LoVo (cell line): ENCODE data around the gene SCN3B.

ENCODE experiments used
- DNase-seq: peaks from one replicate; pipeline ENCODE4 v3.0.0-alpha.2; 2016; ENCODE audit warnings: low spot score

The SCN3B gene

DNA sequence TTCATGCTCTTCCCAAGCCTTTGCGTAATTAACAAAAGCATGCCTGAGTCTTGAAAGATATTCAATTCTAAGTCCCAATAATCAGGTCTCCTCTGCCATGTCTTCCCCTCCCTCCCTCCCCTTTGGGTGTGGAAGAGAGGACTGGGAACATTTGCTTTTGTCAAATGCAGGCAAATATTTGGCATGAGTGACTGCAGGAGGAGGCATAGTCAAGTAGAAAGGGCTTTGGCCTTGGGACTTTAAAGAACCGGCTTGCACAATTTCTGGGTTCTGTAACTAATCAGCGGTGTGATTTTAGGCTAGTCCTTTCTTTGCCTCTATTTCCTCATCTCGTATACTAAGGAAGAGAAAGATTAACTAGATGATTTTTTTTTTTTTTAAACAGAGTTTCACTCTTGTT is 59.5 kb downstream of the SCN3B start:
- DNase-seq, result no peak

DNA sequence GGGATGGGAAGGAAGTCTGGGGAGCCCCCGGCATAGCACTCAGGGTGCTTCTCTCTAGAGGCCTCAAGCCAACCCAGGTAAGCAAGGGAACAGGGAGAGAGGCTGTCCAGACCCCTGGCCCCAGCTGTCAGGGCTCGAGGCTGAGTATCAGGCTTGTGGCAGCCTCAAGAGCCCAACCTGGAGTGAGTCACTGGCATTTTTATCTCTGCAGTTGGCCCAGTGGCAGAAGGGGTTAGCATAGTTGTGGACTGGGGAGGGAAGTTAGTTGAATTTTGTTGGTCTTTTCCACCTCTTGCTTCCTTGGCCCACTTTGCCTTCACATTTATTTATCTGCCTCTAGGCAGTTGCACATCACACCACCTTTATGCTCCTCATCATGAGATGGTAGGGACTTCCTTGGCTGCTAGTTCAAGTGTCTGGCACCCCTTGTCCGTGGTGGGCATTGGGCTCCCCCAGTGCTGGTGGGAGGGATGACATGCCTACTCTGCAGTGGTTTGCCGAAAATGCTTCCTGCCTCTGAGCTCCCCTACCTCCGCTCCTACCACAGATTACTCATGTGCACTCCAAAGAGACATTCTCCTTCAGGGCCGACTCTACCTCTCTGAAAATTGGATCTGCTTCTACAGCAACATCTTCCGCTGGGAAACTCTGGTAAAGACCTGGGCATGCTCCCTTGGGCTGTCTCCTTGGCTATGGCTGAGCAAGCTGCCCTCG is 60.1 kb downstream of the SCN3B start:
- no peak for DNase-seq

DNA sequence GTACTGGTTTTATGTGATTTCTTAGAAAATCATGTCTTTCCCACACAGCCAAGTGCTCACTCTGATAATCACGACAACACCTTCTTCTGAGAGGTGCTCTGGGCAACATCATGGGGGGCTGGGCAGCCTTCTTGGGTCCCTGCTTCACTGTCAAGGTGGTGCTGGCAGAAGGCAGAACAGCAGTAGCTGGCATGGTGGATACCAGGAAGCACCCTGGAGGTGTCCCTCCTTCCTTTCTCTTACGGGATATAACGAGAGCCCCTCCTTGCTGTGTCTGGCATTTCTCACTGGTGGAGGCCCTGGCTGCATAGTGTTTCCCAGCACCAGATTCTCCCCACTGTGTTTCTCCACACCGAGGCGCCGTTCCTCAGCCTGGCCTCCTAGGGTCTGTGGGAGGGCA is 60.9 kb downstream of the SCN3B start:
- no peak for DNase-seq

DNA sequence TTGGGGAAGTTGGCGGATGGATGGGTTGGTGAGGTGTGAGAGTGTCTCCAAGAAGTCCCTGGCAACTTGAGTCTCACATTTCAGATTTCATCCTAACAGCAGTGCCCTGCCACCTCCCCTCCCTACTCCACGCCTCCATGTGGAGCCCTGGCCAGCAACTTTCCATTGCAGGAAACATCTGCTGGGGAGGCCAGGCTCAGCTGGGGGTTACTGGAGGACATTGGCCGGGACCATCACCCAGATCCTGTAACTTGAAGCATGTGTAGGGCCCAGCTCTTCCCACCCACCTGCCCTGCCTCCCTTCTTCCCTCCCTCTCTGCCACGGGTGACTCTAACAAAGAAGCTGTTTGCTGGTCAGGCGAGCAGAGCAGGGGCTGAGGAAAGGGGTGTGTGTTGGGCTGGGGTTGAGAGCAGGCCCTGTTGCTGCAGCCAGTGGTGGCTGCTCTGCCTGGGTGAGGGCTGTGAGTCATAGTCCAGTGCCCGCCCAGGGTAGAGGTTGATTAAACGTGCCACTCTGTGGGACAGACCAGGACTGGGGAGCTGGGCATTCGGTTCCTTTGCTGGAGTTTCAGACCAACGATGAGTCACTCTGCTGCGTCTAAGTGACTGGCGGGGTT is 64.0 kb downstream of the SCN3B start:
- DNase-seq, result peak; percentile 60

DNA sequence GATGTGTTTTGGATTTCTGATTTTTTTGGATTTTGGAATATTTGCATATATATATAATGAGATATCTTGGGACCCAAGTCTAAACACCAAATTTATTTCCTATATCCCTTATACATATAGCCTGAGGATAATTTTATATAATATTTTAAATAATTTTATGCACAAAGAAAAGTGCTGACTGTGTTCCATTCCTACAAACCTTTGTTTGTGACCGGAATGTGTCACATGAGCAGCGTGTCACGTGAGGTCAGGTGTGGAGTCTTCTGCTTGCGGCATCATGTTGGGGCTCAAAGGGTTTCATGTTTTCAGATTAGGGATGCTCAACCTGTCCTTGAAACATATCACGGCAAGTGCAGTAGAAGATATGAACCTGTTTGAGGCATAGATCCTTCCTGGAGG is 65.6 kb downstream of the SCN3B start:
- DNase-seq, result no peak

DNA sequence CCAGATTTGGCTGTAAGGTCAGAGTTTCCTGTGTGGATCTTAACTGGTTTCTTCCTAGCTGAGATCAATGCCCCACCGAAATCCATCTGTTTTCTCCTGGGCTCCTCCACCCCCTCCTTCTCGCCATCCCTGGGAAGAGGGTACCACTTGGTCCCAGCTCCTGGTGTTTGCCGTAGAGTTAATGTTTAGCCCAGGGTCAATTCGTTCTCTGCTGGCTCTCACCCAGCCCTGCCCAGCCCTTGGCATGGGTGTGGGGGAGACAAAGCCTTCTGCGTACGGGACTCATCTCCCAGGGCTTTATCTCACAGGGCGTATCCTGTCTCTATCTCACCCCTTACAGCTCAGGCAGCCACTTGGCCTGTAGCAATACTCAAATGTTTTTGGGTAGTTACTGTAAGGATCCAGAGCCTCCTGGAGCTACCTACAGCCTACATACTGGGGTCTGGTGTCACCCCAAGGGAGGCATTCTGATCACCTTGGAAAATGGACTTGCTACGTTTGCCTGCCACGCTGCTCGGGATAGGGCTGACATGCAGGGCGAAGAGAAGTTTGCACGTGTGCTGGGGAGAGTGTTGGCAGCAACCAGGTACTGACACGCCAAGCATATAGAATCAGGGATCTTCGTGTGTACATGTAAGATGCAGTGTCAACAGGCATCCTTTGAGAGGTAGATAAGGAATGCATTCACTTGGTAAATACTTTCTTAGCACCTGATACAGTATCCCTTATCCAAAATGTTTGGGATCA is 66.1 kb downstream of the SCN3B start:
- peak; percentile 63 for DNase-seq

DNA sequence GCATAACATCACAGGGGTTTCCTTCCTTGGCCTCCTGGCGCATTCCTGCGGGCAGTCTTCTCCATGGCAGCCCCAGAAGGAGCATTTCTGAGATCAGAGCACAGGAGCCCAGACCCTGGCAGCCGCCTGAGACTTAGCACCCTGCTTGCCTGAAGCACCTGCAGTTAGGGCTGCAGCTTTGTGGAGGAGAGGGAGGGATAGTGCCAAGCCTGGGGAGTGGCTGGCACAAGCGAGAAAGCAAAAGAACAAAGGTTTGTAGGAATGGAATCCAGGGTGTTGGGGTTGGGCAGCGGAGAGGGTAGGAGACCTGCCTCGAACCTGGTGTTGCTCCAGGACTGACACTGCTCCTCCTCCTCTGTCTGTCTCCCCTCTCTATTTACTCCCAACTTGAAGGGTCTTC is 66.9 kb downstream of the SCN3B start:
- DNase-seq, result no peak

DNA sequence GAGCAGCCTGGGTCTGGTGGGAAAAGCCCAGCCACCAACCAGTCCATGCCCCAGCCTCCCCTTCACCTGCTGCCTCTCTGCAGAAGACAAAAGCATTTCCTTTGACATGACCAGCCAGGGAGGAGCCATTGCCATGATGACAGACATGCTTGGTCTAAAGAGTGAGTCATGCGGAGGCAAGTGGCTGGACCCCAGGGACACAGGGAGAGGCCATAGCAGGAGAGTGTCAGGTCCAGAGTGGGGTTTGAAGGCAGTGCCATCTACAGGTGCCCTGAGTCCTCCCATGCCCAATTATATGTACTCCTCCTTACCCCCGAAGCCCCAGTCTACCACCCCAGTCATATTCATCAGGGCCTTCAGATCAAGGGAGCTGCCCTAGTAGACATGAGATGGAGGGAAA is 67.4 kb downstream of the SCN3B start:
- DNase-seq, result peak; percentile 9

DNA sequence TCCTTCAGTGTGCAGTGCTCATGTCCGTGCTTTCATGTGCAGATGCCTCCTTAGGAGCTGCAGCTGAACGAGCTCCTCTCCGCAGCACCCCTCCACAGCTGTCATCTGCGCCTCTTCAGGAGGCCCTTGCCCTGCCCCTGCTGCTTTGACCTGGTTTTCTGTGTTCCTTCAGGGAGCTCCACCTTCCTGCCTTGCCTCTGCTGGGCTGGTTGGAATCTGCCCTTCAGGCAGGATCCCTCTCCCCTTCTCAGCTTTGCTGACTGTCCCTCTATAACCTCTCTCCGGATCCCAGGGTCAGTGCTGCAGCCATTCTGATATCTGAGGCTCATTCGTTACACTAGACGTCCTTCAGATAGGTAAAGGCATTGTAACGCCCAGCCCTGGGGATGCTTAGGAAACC is 67.9 kb downstream of the SCN3B start:
- no peak for DNase-seq

DNA sequence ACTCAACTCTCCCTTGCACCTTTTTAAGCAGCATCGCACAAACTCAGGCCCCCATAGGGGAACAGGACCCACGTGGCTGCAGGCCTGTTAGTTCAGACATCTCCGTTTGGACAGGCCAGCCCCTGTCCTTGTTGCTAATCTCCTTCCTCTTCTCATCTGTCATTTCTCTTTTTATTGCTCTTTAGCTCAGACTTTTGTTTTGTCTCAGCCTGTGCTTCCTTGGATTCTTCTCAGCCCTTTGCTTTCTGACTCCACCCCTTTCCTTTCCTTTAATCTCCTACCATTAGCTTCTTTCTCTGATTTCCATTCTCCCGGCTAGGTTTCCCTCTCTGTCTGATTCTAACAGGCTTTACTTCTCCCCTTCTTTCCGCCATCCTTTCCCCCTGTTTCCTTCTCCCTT is 68.7 kb downstream of the SCN3B start:
- no peak for DNase-seq

DNA sequence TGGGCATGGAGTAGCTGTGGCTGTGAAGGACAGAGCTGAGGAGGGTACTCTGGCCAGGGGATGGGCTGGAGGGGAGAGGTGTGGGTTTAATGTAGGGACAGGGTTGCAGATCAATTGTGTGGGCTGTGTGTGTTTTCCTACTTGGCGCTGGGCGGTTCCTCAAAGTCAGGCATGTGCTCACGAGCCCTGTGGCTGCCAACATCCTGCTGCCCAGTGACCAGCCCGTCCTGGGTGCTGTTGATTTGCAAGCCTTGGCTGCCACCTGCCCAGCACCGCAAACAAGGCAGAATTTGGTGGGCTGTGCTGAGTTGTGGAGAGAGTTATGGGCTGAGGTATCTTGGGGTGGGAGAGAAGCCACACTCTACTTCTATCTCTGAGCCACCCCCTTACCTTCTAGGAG is 69.2 kb downstream of the SCN3B start:
- DNase-seq, result no peak

DNA sequence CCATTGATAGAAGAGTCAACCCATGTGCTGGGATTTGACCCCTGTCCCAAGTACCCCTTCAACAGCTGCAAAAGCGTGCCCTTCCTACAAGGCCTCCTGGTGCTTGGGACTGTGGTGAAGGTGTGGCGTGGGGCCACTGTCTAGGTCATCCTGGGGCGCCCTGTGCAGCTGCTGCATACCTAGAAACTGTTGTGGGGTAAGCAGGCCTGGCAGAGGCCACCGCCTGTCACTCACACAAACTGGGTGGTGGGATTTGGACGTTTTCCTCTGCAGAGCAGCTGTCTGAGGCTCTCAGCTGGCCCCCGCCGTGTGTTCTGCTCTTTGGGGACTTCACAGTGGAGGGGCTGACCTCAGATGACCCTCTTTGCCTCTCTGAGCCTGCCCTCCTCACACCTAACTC is 69.7 kb downstream of the SCN3B start:
- DNase-seq, result no peak

DNA sequence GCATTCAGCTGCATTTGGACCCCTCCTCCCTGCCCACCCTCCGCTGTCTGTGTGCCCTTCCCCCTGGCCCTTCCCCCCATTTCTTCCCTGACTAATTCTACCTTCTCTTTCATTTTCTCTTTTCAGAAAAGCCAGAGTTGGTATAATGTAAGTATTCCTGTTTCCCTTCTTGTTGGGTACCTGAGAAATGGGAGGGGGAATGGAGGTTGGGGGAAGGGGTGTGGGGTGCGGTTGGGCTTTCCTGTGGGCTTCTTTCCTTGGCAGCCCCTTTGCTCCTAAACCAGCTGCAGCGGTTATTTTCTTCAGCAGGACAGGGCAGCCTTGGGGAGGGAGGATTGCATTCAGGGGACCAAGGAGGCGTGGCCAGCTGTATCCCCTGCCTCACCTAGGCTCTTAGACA is 70.2 kb downstream of the SCN3B start:
- DNase-seq, result no peak

DNA sequence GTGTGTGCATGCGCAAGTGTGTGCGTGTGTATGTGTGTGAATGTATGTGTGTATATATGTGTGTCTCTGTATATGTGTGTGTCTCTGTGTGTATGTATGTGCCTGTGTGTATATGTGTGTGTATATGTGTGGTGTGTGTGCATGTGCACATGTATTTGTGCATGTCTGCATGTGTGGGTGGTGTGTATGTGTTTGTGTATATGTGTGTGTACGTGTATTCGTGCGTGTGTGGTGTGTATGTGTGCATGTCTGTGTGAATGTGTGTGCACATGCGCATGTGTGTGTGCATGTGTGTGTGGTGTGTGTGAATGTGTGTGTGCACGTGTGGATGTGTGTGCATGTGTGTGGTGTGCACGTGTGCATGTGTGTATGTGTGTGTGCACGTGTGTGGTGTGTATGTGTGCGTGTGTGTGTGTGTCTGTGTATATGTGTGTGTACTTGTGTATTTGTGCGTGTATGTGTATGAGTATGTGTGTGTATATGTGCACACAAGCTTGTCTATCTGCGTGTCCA is 71.4 kb downstream of the SCN3B start:
- DNase-seq, result no peak

DNA sequence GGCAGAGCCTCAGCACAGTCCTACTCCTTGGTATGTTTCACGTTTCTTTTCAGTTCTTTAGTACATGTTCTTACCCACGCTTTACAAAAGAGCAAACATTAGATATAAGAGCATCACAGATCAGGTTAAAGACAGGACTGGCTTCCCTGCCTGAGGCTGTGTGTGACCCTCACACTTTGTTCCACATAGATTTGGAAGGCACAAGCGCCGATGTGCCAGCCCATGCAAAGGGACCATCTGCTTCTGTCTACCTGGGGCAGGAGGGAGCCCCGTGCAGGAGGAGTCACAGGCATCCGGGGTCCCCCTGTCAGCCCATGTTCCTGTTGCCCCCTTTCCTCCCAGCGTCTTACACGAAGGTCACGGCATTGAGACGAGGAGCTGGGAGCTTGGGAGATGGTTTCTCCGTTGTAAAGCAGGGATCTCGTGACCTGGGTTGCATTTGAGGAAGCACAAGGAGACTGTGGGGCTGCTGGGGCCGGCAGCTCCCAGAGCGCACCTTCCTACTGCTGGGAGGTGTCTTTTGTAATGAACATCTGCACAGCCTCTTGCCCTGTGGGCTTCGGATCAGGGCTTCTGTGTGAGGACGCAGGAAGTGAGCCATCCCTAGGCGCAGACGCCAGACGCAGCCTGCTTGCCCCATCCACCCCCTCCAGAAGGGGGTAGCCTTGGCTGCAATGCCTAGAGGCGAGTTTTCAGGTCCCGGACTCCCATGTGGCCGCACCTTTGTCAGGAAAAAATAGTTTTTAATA is 72.6 kb downstream of the SCN3B start:
- no peak for DNase-seq

DNA sequence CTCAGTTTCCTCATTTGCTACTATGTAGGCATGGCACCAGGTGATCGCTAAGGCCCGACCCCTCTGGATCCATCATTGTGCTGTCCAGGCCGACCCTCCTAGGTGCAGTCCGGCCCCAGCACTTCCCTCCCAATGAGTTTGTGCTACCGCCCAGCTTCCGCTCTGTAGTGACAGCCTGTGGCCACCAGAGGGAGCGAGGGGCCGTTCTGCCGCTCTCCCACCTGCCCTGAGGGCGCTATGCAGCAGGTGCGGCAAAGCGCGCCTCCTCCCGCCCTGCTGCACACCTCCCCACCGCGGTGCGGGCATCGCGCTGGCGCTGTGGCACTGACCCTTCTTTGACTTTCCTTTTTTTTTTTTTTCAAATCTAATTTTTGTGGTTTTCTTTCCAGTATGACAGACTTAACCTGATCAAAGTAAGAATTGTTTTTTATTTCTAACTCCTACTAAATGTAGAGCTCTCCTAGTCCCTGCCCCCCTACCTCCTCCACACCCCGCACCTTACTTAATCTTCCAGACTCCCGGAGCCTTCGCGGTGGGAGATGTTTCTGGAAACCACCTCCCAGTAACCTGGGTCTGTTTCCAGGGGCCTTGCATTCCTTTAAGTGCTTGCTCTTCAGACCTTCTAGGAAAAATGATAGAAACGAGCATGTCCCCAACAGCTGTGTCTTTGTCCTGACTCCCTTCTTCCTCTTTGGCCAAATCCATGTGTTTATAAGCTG is 73.7 kb downstream of the SCN3B start:
- peak; percentile 80 for DNase-seq

DNA sequence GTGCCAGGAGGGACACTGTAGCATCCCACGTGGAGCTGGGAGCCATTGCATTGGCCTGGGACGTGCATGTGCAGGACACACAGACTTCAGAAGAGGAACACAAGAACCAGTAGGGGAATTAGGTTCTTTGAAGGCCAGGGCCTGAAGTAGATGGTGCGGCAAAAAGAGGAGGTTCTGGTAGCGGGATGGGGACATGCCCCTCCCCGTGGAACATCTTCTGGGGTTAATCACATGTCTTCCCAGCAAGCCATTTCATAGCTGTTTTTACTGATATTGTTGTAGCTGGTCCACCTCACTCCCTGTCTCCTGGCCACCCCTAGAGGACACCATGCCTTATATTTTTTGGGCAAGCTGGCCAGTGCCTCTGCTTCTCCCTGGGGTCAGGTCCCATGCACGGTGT is 74.3 kb downstream of the SCN3B start:
- DNase-seq, result no peak

DNA sequence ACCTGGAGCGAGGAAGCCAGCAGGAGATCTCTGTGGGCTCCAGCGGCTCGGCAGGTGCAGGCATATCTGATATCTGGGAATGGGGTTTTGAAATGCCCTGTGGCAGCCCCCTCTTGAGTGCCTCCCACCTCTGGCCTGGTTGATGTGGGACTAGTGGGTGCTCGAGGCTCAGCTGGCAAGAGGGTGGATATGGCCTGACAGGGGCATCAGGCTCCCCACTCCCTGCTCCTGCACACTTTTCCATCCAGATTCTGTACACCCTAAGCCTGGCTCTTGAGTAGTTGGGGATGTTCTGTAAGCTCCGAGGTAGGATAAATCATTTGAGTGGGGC is 75.0 kb downstream of the SCN3B start:
- no peak for DNase-seq
